K562 (cell line): Measurements from ENCODE around the gene DNMT1. TPM values are rescaled to one million over a fixed set of nuclear protein-coding genes. Genes with fewer than 3 reads are reported as not detected.

Experiments used
- ATAC-seq: fragments of 200-7000 bp; cut with Tn5 transposase; 3 replicates; pipeline ENCODE4 v1.9.1; 2020; ENCODE audit warnings: moderate library complexity
- BruUV-seq: library from RNA; stranded (reverse); fragments of 400-500 nt; replicated peaks from 2 replicates; lab custom pipeline; 2021; lab: Mats Ljungman, UMichigan
- CTCF ChIA-PET: fragments of 300-600 bp; formaldehyde crosslinking; extraction: SDS; loops from one replicate; lab custom pipeline; 2021; ENCODE audit warnings: low intra/inter-chr PET ratio; lab: Yijun Ruan, JAX
- POLR2A ChIA-PET: fragments of 300-600, 350-650 bp; sonication (Branson Sonifier 250); formaldehyde crosslinking; extraction: SDS; loops from one replicate; lab custom pipeline; 2021; ENCODE audit warnings: antibody characterized with exemption, inconsistent platforms; lab: Yijun Ruan, JAX
- DNase-seq, 4 experiments: peaks; one replicate each; pipeline versions ENCODE4 v3.0.0 to v3.0.0-alpha.2; 2011 to 2018; ENCODE audit warnings: low spot score in 3 of 4, mixed read lengths in 3 of 4; ENCODE audit errors: extremely low read depth in 1 of 4
- FAIRE-seq: peaks from 2 replicates; lab custom pipeline; 2011; peaks lifted over from hg19 to GRCh38; lab: Jason Lieb, UNC
- H2AFZ ChIP-seq: 2 replicates; pipeline ENCODE4 v1.6.0; 2011; ENCODE audit warnings: low read depth, low read length, control low read depth, inconsistent platforms
- H3K27ac ChIP-seq: fragments of 200-600 bp; 3 replicates; pipeline ENCODE4 v1.8.0; 2011; ENCODE audit warnings: low read depth, mild to moderate bottlenecking, control low read depth, inconsistent platforms, low read length, moderate library complexity, mixed read lengths; ENCODE audit errors: extremely low read depth
- H3K27me3 ChIP-seq, 2 experiments: fragments of 300-600 bp in 1 of 2; 2 replicates in 1 of 2; 3 replicates in 1 of 2; pipeline versions ENCODE4 v1.6.0 to v1.8.0; 2011; ENCODE audit warnings: inconsistent platforms in 2 of 2, low read length in 2 of 2, mild to moderate bottlenecking in 1 of 2, mixed read lengths in 1 of 2, moderate library complexity in 1 of 2; ENCODE audit not compliant: control insufficient read depth in 2 of 2, insufficient read depth in 2 of 2
- H3K36me3 ChIP-seq: fragments of 300-600 bp; 3 replicates; pipeline ENCODE4 v1.8.0; 2011; ENCODE audit warnings: mild to moderate bottlenecking, low read length, inconsistent platforms; ENCODE audit not compliant: control insufficient read depth, insufficient read depth
- H3K4me1 ChIP-seq, 2 experiments: fragments of 200-600 bp in 1 of 2; replicated peaks in 1 of 2; 2 replicates in 1 of 2; 3 replicates in 1 of 2; pipeline versions ENCODE4 v1.5.1 to v1.8.0; 2011; ENCODE audit warnings: inconsistent platforms in 2 of 2, low read length in 2 of 2, mild to moderate bottlenecking in 1 of 2, mixed read lengths in 1 of 2, moderate library complexity in 1 of 2; ENCODE audit not compliant: control insufficient read depth in 2 of 2, insufficient read depth in 2 of 2
- H3K4me2 ChIP-seq: 2 replicates; pipeline ENCODE4 v1.6.1; 2011; ENCODE audit warnings: low read length, control low read depth, inconsistent platforms, mixed read lengths; ENCODE audit not compliant: insufficient read depth
- H3K4me3 ChIP-seq: fragments of 200-600 bp; sonication (generic), shearing (Covaris generic); 2 replicates; pipeline ENCODE4 v1.5.1; 2016; ENCODE audit warnings: control low read depth, inconsistent platforms
- H3K79me2 ChIP-seq: fragments of 200-600 bp; 3 replicates; pipeline ENCODE4 v1.8.0; 2011; ENCODE audit warnings: low read length, inconsistent platforms; ENCODE audit not compliant: control insufficient read depth, insufficient read depth
- H3K9ac ChIP-seq, 2 experiments: 2 replicates each; pipeline versions ENCODE4 v1.6.0 to v1.6.1; 2011; ENCODE audit warnings: low read depth in 2 of 2, low read length in 2 of 2, control low read depth in 1 of 2, inconsistent platforms in 1 of 2, mild to moderate bottlenecking in 1 of 2, mixed read lengths in 1 of 2; ENCODE audit not compliant: insufficient read depth in 1 of 2
- H3K9me1 ChIP-seq: one replicate; pipeline ENCODE4 v1.6.0; 2011; ENCODE audit warnings: inconsistent platforms, mild to moderate bottlenecking, low read length, moderate library complexity; ENCODE audit not compliant: control insufficient read depth, insufficient read depth
- H3K9me3 ChIP-seq: replicated peaks from 2 replicates; pipeline ENCODE4 v1.5.1; 2011; ENCODE audit warnings: low read depth, low read length, inconsistent platforms; ENCODE audit not compliant: control insufficient read depth, insufficient read depth
- H4K20me1 ChIP-seq: replicated peaks from 2 replicates; pipeline ENCODE4 v1.6.1; 2011; ENCODE audit warnings: low read length, inconsistent platforms, mixed read lengths; ENCODE audit not compliant: control insufficient read depth, insufficient read depth
- ASH1L ChIP-seq: fragments of 450-650 bp; IDR thresholded peaks from 2 replicates; pipeline ENCODE4 v1.6.1; 2018; ENCODE audit warnings: borderline replicate concordance, mild to moderate bottlenecking, low read depth; ENCODE audit not compliant: partially characterized antibody
- FOXM1 ChIP-seq, 2 experiments: fragments of 450-650 bp in 1 of 2; sonication (generic) in 1 of 2; formaldehyde crosslinking in 1 of 2; IDR thresholded peaks; 2 replicates each; pipeline versions ENCODE4 v1.6.1 to v1.9.0; 2017 to 2022; ENCODE audit warnings: low read depth in 2 of 2, mild to moderate bottlenecking in 2 of 2, missing genetic modification reagents in 1 of 2, moderate library complexity in 1 of 2
- MBD2 ChIP-seq: sonication (generic); IDR thresholded peaks from 2 replicates; pipeline ENCODE4 v1.6.1; 2016; ENCODE audit warnings: low read depth, borderline replicate concordance
- NFYB ChIP-seq: IDR thresholded peaks from 2 replicates; pipeline ENCODE4 v1.6.1; 2011; ENCODE audit warnings: mild to moderate bottlenecking, moderate library complexity; ENCODE audit not compliant: insufficient read length; ENCODE audit errors: extremely low read depth
- RBFOX2 ChIP-seq: fragments of 200-400 bp; formaldehyde crosslinking; IDR thresholded peaks from 2 replicates; pipeline ENCODE4 v1.6.1; 2017; ENCODE audit warnings: low read depth, mild to moderate bottlenecking, low read length, moderate library complexity
- SMARCB1 ChIP-seq: IDR thresholded peaks from 2 replicates; pipeline ENCODE4 v1.6.1; 2011; ENCODE audit warnings: improper control_type of control experiment, low read depth; ENCODE audit not compliant: insufficient read length
- THRB ChIP-seq: fragments of 450-650 bp; formaldehyde crosslinking; conservative IDR thresholded peaks from 2 replicates; pipeline ENCODE4 v1.4.0; 2022; ENCODE audit warnings: mild to moderate bottlenecking, missing genetic modification characterization
- ZC3H8 ChIP-seq: fragments of 450-650 bp; IDR thresholded peaks from 2 replicates; pipeline ENCODE4 v1.6.1; 2017
- ZFP91 ChIP-seq: sonication (generic); formaldehyde crosslinking; IDR thresholded peaks from 2 replicates; pipeline ENCODE4 v1.8.0; 2022; ENCODE audit warnings: mild to moderate bottlenecking, missing genetic modification reagents
- ZNF124 ChIP-seq: sonication (generic); formaldehyde crosslinking; IDR thresholded peaks from 2 replicates; pipeline ENCODE4 v1.8.1; 2022; ENCODE audit warnings: missing genetic modification reagents
- ZNF239 ChIP-seq: fragments of 250-450 bp; sonication (Bioruptor Pico); IDR thresholded peaks from 2 replicates; pipeline ENCODE4 v1.4.0; 2020; ENCODE audit warnings: mild to moderate bottlenecking
- ZNF785 ChIP-seq: fragments of 250-450 bp; sonication (Bioruptor Pico); IDR thresholded peaks from 2 replicates; pipeline ENCODE4 v1.4.0; 2020; ENCODE audit warnings: mild to moderate bottlenecking
- WGBS: fragments of 100-300 bp; shearing (Covaris generic); methylation state at CpG from one replicate; pipeline ENCODE4 v1.1.6; 2016; ENCODE audit warnings: low coverage, mixed read lengths; ENCODE audit not compliant: insufficient coverage; ENCODE audit errors: missing lambda C conversion rate; 5-methylcytosine and 5-hydroxymethylcytosine counted together
- in situ Hi-C: fragments of 300-500 bp; cut with MboI; formaldehyde crosslinking; loops from 4 replicates; pipeline ENCODE4 v1.15.0; 2018; ENCODE audit warnings: inconsistent platforms, mixed read lengths
- intact Hi-C: fragments of 100-400 bp; cut with micrococcal nuclease; formaldehyde crosslinking; loops from 2 replicates; pipeline ENCODE4 v1.14.2; 2022
- polyA plus RNA-seq, 8 experiments: library from polyadenylated mRNA; depleted of rRNA in 4 of 8; stranded (reverse) in 5 of 8; unstranded in 3 of 8; fragments of >200 nt; fragmentation: Nextera tagmentation in 2 of 8; fragmentation: Illumina TruSeq in 1 of 8; extraction: Ambion mirVana in 2 of 8; extraction: Trizol in 1 of 8; gene quantifications; 2 replicates each; pipeline versions ENCODE4 v1.2.1 to v1.2.3, GENCODE V29; 2011 to 2014; ENCODE audit warnings: inconsistent platforms in 1 of 8, missing spikeins in 1 of 8
- total RNA-seq, 7 experiments: library from RNA; depleted of rRNA in 6 of 7; stranded (reverse); fragments of >200 nt in 6 of 7; fragmentation: Illumina TruSeq in 2 of 7; extraction: Trizol in 2 of 7; gene quantifications; 2 replicates each; pipeline versions ENCODE4 v1.2.1 to v1.2.3, GENCODE V29; 2011 to 2021; ENCODE audit warnings: low replicate concordance in 1 of 7
- TF ChIP-seq, protein P1 (sequence below): IDR thresholded peaks from 2 replicates; pipeline ENCODE4 v1.6.1; 2011; ENCODE audit not compliant: insufficient read length; ENCODE audit errors: extremely low read depth
- TF ChIP-seq, protein P2 (sequence below): sonication (generic); formaldehyde crosslinking; IDR thresholded peaks from 2 replicates; pipeline ENCODE4 v1.5.0; 2020; ENCODE audit warnings: missing genetic modification reagents

DNMT1 gene
- total and polyA plus RNA-seq, 9 of the 15 experiments (the other 6 are each of a cell fraction or from before 2014, with no cell fraction given): 80.1 to 271 (median 121) TPM

- no peak for FAIRE-seq
- no TSS peak for BruUV-seq
- ChIA-PET POLR2A (no interaction called here), CTCF (interaction anchor here (2.0 kb wide), 1 partner anchor 23 kb away, joined by 8 read pairs; no protein-coding TSS in a partner anchor)
- Histone ChIP-seq H3K4me1 (peaks cover 22 to 43% of the 10 kb centered on the region in 2 experiments; a peak in 4 of 5 replicates), H3K9me1 (no peaks in the 10 kb centered on the region), H3K27me3 (no peaks in the 10 kb centered on the region), H3K36me3 (peaks cover 11% of the 10 kb centered on the region; the same call in 1 of the 3 replicates), H3K9ac (peak overlapping the region in 1 of 2 experiments; percentile 70; a peak in 2 of 4 replicates), H3K27ac (no peak overlapping the region), H3K4me3 (no peak overlapping the region), H4K20me1 (0 out of 2 replicates have a peak, but pooled peaks cover 4% of the 10 kb centered on the region), H3K4me2 (no peak overlapping the region), H2AFZ (no peak overlapping the region), H3K79me2 (peaks cover 17% of the 10 kb centered on the region), H3K9me3 (no peaks in the 10 kb centered on the region)
- peak in 3 of 4 experiments; percentile 34 to 67 (median 50) for DNase-seq
- in situ Hi-C loops (no loop called here), intact Hi-C loops (no loop called here)
- 83% methylated on average over 25 of the region's 28 CpGs for WGBS
- no peak for ATAC-seq
- TF ChIP-seq ZC3H8 (no peak), ZNF124 (CRISPR knock-in tag) (no peak), THRB (CRISPR knock-in tag) (no peak), ZNF785 (CRISPR knock-in tag) (no peak), ZNF239 (CRISPR knock-in tag) (no peak), MBD2 (0 out of 2 replicates have a peak, but pooled peaks have one; percentile 40), RBFOX2 (peak; percentile 24; the same call in 1 of the 2 replicates), SMARCB1 (no peak), FOXM1 (IDR thresholded peaks at IDR 0.05; ENCODE audit: low read depth) (no peak), FOXM1 (CRISPR knock-in tag; IDR thresholded peaks at IDR 0.05; ENCODE audit: low read depth) (no peak), ASH1L (peak; percentile 54), ZFP91 (CRISPR knock-in tag) (no peak), NFYB (peak; percentile 83)
- TF ChIP-seq, protein P1, sequence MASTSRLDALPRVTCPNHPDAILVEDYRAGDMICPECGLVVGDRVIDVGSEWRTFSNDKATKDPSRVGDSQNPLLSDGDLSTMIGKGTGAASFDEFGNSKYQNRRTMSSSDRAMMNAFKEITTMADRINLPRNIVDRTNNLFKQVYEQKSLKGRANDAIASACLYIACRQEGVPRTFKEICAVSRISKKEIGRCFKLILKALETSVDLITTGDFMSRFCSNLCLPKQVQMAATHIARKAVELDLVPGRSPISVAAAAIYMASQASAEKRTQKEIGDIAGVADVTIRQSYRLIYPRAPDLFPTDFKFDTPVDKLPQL: no peak
- TF ChIP-seq, protein P2, sequence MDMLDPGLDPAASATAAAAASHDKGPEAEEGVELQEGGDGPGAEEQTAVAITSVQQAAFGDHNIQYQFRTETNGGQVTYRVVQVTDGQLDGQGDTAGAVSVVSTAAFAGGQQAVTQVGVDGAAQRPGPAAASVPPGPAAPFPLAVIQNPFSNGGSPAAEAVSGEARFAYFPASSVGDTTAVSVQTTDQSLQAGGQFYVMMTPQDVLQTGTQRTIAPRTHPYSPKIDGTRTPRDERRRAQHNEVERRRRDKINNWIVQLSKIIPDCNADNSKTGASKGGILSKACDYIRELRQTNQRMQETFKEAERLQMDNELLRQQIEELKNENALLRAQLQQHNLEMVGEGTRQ (CRISPR knock-in tag): no peak
These were observed 32.5 kb upstream of the DNMT1 start for GRCh38 chr19:10227026-10227971.
